ENCODE data around the gene RFNG. TPM values are rescaled to one million over a fixed set of nuclear protein-coding genes. Genes with fewer than 3 reads are reported as not detected.

Gene RFNG
- total RNA-seq, 1 donor from 2014 or later, result 30.8 TPM

DNA sequence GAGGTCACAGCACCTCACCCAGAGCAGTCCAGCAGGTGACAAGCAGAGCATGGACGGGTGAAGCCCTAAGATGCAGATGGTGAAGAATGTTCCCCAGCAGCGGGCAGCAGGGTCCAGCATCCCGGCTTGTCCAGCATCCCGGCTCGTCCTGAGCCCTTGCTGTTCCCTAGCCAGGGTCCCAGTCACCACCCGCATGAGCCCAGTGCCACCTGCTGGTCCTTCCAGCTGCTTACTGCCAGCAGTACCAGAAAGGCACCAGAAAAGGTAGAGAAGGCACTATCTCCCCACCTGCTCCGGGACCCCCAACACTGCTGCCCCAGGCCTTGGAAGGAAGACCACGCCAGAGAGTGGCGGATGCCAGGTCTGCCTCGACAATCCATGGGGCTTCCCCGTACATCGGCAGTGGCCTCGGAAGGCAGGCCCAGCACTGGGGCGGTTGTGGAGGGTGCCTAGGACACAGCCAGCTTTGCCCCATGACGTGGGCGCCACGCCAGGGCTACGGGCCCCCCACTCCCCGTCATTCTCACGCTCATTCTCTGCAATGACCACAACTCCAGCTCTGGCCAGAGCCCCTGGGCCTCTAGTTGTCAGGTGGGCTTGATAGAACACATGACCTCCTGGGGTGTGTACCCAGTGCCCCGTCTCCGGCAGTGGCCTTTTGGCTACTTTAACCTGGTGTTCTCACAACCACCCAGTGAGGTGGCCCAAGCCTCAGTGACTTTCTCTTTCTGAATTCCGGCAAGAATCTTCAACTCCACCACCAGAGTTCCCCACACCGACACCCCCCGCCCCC is 30.3 kb downstream of the RFNG start:
- Mint-ChIP-seq H3K27me3 (no peaks in the 10 kb centered on the region), H3K27ac (peak overlapping the region; percentile 76), H3K4me3 (peak overlapping the region; percentile 88), H3K36me3 (ENCODE audit: low read depth) (peaks cover 9% of the 10 kb centered on the region), H3K4me1 (peaks cover 19% of the 10 kb centered on the region), H3K9me3 (no peaks in the 10 kb centered on the region)
- DNase-seq, result peak; percentile 86
- intact Hi-C loops (cut with micrococcal nuclease), result loop anchor here (1.0 to 5.0 kb wide), 3 partner anchors 62 to 206 kb away; partner anchors contain the start of genes P4HB and SLC16A3

DNA sequence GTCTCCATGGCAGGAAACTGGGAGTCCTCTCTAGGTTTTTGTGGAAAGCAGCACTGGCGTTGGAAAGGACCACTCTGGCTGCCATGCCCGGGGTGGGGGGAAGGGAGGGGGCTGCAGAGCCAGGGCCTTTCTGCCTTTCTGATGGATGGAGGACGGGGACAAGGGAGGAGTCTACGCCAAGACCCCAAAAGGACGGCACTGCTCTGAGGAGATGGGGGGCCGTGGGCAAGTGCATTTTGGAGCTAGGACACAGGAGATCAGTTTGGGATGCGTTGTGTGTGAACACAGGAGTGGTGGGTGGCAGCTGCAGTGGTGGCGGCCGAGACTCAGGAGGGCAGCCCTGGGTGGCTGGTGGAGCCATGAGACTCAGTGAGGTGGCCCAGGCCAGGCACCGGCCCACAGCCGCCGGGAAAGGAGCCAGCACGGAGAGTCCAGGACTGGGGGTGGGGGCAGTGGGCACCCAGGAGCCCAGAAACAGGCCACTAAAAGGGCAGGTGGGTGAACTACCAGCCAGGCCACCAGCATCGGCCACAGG is 31.0 kb downstream of the RFNG start:
- peak overlapping the region; percentile 39 for H3K4me3 Mint-ChIP-seq
- H3K27ac Mint-ChIP-seq, result no peak overlapping the region
- no peak for DNase-seq
- peaks cover 6% of the 10 kb centered on the region for H3K36me3 Mint-ChIP-seq (ENCODE audit: low read depth)
- peaks cover 19% of the 10 kb centered on the region for H3K4me1 Mint-ChIP-seq
- no peaks in the 10 kb centered on the region for H3K27me3 Mint-ChIP-seq
- no peaks in the 10 kb centered on the region for H3K9me3 Mint-ChIP-seq
- intact Hi-C loops (cut with micrococcal nuclease), result loop anchor here (1.0 to 5.0 kb wide), 3 partner anchors 61 to 207 kb away; partner anchors contain the start of genes P4HB and SLC16A3

DNA sequence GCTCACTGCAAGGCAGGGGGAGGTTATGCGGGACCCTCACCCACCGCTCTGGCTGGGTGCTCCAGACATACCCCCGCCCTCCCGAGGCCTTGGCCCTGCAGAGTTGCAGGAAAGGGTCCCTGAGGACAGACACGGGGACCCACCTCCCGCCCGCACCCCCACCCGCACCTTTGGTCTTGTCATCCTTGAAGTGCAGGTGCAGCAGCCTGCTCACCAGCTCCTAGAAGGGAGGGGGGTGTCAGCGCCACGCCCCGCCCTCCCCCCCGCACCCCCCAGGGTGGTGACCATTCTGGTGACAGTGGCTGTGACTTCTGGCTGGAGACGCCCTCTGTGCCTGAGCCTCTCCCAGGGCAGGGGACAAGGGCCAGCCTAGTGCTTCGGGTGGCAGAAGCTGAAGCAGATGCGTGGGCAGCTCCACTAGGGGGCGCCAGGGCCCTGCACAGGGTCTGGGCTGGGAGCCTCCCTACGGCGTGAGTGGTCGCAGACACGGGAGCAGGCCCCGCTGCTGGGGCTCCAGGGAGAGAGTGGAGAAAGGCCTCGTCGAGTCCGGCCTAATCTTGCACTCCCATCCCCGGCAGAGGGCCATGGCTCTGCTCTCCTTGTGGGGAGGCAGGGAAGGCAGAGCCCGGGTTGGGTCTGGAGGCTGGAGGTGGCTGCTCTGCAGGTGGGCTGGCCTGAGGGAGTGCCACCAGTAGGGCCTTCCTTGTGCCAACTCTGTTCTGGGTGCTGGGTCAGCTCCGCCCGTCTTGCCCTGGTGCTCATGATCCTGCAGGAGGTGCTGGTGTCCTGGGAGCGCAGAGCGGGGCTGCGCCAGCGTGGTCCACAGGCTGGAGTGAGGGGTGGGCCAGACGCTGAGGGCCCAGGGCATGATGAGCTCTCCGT is 31.7 kb downstream of the RFNG start:
- H3K4me1 Mint-ChIP-seq, result peaks cover 19% of the 10 kb centered on the region
- H3K4me3 Mint-ChIP-seq, result no peak overlapping the region
- no peaks in the 10 kb centered on the region for H3K9me3 Mint-ChIP-seq
- H3K27me3 Mint-ChIP-seq, result no peaks in the 10 kb centered on the region
- DNase-seq, result peak; percentile 91
- H3K36me3 Mint-ChIP-seq (ENCODE audit: low read depth), result peaks cover 6% of the 10 kb centered on the region
- no peak overlapping the region for H3K27ac Mint-ChIP-seq
- intact Hi-C loops (cut with micrococcal nuclease), result loop anchor here (5.0 kb wide), 2 partner anchors 158 to 207 kb away; partner anchors contain the start of genes P4HB and SLC16A3

DNA sequence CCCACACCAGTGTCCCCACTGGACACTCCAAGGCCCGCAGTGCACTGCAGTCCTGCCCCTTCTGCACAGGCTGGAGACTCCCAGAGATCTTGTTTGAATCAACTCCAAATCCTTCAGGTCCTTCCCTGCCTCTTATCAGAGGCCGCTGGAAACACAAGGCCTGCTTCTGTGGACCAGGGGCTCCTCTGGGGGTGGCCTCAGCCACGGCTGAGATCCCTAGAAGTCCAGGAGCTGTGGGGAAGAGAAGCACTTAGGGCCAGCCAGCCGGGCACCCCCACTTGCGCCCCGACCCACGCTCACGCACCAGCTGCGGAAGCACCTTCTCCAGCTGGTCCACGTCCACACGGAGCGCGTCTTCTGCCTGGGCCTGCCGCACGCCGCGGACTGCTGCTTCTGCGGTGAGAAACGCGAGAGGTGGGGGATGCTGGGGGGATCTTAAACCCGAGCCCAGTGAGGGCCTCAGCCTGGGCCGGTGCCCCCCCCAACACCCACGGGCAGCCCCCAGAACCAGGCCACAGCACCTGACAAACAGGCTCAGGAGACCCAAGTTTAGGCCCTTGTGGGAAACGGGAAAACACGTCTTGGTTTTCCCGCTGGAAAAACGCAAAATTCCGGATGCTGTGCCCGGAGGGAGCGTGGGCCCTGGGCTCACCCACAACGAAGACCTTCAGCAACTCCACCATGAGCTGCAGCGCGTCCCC is 32.5 kb downstream of the RFNG start:
- no peak overlapping the region for H3K4me3 Mint-ChIP-seq
- no peak overlapping the region for H3K27ac Mint-ChIP-seq
- DNase-seq, result no peak
- H3K27me3 Mint-ChIP-seq, result no peaks in the 10 kb centered on the region
- peaks cover 6% of the 10 kb centered on the region for H3K36me3 Mint-ChIP-seq (ENCODE audit: low read depth)
- H3K4me1 Mint-ChIP-seq, result peaks cover 18% of the 10 kb centered on the region
- intact Hi-C loops (cut with micrococcal nuclease), result no loop called here
- H3K9me3 Mint-ChIP-seq, result no peaks in the 10 kb centered on the region

DNA sequence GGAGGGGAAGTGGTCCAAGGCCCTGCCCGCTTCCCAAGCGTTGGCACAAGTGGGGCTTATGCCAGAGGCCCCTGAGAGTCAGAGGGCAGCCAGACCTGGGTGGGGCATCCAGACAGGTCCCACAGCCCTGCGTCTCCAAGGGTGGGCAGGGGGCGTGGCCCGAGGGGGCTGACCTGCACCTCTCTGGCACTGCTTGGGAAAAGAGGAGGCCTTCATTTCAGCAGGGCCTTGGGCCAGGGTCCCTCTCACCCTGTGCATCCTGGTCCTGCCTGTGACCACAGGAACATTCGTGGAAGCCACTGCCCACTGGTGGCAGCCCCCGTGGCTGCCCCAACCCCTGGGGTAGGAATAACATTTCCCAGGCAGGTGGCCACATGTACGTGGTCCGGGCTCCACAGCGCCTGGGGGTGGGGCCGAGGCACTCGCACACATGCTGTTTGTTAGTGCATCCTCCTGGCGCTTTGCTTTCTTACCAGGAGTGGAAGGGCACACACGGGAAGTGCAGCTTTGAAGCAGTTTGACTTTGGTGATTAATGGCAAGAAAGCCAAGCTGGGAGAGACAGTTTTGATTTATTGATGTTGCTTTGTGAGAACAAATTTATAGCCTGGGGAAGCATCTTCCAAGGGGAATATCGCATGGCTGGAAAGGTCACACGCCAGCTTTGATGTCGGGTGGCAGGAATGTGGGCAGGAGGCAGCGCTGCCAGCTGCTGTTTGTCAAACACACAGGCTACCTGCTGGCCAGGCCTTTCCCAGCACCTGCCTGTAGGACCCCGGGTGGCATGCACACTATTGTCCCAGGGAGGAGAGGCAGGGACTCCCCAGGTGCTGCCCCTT is 33.2 kb downstream of the RFNG start:
- intact Hi-C loops (cut with micrococcal nuclease), result no loop called here
- no peak for DNase-seq
- Mint-ChIP-seq H3K4me1 (peaks cover 13% of the 10 kb centered on the region), H3K4me3 (no peak overlapping the region), H3K36me3 (ENCODE audit: low read depth) (peaks cover 6% of the 10 kb centered on the region), H3K27me3 (no peaks in the 10 kb centered on the region), H3K9me3 (no peaks in the 10 kb centered on the region), H3K27ac (no peak overlapping the region)

DNA sequence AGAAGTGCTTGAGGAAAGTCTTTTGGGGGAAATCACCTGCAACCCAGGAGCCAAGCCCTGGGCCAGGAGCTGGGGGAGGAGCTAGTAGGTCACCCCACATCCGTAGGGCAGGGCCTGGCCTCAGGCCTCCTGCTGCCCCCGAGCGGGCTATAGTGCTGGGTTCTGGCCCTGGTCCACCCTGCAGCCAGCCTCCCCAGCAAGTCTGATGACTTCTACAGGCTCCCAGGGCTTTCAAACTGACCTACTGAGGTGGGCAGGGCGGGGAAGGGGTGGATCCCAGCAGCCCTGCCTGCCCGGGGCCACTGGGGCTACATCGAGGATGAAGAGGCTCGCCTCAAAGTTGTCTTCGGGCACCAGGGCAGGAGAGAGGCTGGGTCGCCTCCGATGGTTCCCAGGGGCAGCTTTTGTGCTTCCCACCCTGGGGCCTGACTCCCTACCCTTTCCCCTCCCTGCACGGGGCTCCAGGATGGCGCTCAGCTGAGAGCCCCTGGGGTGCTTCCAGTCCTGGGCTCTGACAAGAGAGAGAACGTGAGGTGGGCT is 33.9 kb downstream of the RFNG start:
- H3K9me3 Mint-ChIP-seq, result no peaks in the 10 kb centered on the region
- H3K4me1 Mint-ChIP-seq, result peaks cover 13% of the 10 kb centered on the region
- intact Hi-C loops (cut with micrococcal nuclease), result no loop called here
- no peak overlapping the region for H3K4me3 Mint-ChIP-seq
- no peak for DNase-seq
- H3K27me3 Mint-ChIP-seq, result no peaks in the 10 kb centered on the region
- H3K27ac Mint-ChIP-seq, result no peak overlapping the region
- peaks cover 6% of the 10 kb centered on the region for H3K36me3 Mint-ChIP-seq (ENCODE audit: low read depth)

DNA sequence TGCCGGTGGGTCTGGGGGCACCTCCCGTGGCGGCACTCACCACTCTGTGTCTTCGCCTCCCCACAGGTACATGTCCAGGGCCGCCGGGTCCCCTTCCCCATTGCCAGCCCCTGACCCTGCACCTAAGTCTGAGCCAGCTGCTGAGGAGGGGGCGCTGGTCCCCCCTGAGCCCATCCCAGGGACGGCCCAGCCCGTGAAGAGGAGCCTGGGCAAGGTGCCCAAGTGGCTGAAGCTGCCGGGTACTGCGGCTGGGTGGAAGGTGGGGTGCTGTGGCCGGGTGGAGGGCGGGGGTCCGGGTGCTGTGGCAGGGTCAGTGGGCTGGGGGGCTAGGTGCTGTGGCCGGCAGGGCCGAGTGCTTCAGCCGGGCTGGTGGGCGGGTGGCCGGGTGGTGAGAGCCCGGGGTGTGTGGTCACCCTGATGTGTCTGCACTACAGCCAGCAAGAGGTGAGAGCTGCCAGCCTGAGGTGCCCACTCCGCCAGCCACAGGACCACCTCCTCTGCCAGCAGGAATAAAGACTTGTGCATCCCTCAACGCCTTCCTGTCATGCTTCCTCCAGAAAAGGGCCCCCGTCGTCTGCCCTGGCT is 34.6 kb downstream of the RFNG start:
- H3K4me3 Mint-ChIP-seq, result no peak overlapping the region
- peaks cover 6% of the 10 kb centered on the region for H3K36me3 Mint-ChIP-seq (ENCODE audit: low read depth)
- peaks cover 13% of the 10 kb centered on the region for H3K4me1 Mint-ChIP-seq
- H3K27me3 Mint-ChIP-seq, result no peaks in the 10 kb centered on the region
- no peak overlapping the region for H3K27ac Mint-ChIP-seq
- H3K9me3 Mint-ChIP-seq, result no peaks in the 10 kb centered on the region
- intact Hi-C loops (cut with micrococcal nuclease), result no loop called here
- no peak for DNase-seq

DNA sequence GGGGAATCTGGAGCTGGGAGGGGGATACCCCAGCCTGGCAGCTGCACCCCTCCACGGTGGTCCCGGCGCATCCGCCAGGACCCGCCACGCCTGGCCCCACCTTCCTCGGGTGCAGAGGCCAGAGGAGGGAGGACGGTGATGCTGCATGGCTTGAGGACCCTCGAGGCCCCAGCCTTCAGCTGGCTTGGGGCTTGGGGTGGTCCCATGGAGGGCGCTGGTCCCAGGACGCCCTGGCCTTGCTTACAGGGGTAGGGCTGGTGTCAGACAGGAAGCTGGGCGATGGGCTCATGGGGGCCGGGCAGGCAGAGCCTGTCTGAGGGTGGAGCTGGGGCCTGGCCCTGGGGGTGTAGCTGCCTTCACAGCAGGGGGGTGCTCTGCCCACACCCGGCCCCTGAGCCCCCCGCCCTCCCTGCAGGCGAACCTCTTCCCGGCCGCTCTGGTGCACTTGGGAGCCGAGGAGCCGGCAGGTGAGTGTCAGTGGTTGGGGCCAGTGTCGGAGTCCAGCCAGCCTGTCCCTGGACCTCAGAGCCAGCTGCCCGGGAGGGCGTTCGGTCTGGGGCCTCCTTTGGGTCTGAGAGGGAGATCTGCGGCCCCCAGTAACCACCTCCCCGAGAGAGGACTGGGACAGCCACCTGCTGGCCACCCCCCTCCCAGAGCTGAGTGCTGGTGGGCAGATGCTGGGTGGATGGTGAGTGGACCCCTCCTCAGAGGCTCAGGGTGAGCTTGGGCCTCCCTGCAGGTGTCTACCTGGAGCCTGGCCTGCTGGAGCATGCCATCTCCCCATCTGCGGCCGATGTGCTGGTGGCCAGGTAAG is 35.3 kb downstream of the RFNG start:
- intact Hi-C loops (cut with micrococcal nuclease), result no loop called here

DNA sequence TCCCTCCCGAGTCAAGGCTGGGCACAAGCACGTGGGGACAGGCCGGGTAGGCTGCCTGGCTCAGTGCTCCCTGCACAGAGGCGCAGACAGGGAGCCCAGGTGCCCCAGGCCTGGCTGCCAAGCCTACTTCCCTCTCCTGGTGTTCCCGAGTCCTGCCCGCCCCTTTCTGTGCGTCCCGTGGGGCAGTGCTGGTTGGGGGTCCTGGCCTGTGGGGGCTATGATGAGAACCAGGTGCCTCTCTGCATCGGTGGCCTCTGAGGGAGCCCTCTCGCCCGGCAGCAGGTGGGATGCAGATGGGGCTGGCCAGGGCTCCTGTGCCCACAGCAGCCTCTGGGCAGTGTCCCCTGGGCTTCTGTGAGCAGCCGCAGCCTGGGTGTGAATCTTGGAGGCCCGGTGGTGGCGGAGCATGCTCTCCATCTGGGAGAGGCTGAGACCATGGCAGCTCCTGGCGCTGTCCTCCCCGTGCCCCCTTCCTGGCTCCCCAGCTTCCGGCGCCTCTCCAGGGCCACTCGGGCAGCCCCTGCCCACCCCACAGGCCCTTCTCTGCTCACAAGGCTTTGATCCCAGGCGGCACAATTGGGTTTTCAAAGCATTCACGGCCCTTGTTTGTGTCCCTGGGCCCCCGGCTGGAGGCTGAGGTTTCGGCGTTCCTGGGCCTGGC is 36.2 kb downstream of the RFNG start:
- intact Hi-C loops (cut with micrococcal nuclease), result no loop called here
- Mint-ChIP-seq H3K36me3 (ENCODE audit: low read depth) (peaks cover 4% of the 10 kb centered on the region), H3K9me3 (no peaks in the 10 kb centered on the region), H3K27ac (no peak overlapping the region), H3K27me3 (no peaks in the 10 kb centered on the region), H3K4me1 (peaks cover 3% of the 10 kb centered on the region), H3K4me3 (no peak overlapping the region)
- DNase-seq, result no peak

More for the DNA sequence above, 35.3 kb downstream of the RFNG start:
- Mint-ChIP-seq H3K9me3 (no peaks in the 10 kb centered on the region), H3K4me1 (peaks cover 6% of the 10 kb centered on the region), H3K27me3 (no peaks in the 10 kb centered on the region), H3K4me3 (no peak overlapping the region), H3K27ac (no peak overlapping the region), H3K36me3 (ENCODE audit: low read depth) (peaks cover 6% of the 10 kb centered on the region)
- no peak for DNase-seq

DNA sequence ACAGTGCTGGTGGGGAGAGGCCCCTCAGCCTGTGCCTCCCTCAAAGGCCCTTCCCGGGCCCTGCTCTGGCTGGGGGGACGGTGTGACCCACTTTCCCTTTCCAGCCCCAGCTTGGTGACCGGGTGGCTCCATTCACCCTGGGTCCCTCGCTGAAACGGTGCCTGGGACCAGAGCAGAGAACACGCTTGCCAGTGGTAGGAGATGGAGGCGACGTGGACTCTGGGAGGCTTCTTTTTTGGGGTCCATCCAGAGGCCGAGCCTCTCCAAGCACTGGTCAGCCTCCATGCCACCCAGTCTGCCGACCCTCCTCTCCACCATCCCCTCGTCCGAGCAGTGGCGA is 36.7 kb downstream of the RFNG start:
- H3K9me3 Mint-ChIP-seq, result no peaks in the 10 kb centered on the region
- no peak for DNase-seq
- H3K27ac Mint-ChIP-seq, result no peak overlapping the region
- no peak overlapping the region for H3K4me3 Mint-ChIP-seq
- intact Hi-C loops (cut with micrococcal nuclease), result no loop called here
- peaks cover 4% of the 10 kb centered on the region for H3K36me3 Mint-ChIP-seq (ENCODE audit: low read depth)
- no peaks in the 10 kb centered on the region for H3K27me3 Mint-ChIP-seq
- no peaks in the 10 kb centered on the region for H3K4me1 Mint-ChIP-seq

DNA sequence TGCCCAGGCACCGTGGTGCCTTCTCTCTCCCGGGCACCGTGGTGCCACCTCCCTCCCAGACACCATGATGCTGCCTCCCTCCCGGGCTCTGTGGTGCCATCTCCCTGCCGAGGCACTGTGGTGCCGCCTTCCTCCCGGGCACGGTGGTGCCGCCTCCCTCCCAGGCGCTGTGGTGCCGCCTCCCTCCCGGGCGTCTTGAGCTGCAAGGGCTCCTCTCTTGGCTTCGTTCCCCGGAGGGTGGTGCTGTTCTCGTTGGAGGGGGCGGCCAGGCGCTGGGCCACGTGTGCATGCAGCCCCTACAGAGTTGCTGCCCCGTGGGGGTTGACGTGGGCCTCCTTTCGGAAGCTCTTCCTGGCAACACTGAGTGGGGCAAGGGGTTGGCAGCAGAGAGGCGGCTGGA is 37.2 kb downstream of the RFNG start:
- H3K27ac Mint-ChIP-seq, result no peak overlapping the region
- H3K9me3 Mint-ChIP-seq, result no peaks in the 10 kb centered on the region
- H3K36me3 Mint-ChIP-seq (ENCODE audit: low read depth), result peaks cover 4% of the 10 kb centered on the region
- no peaks in the 10 kb centered on the region for H3K27me3 Mint-ChIP-seq
- no peak overlapping the region for H3K4me3 Mint-ChIP-seq
- intact Hi-C loops (cut with micrococcal nuclease), result no loop called here
- DNase-seq, result no peak
- no peaks in the 10 kb centered on the region for H3K4me1 Mint-ChIP-seq

All from activated CD4-positive, alpha-beta T cell treated with anti-CD3 and anti-CD28 coated beads, Interleukin-2, amount 10 ng/mL, durations not matched to agents 24 days and 14 days (primary cell).